SK-N-MC (cell line): ENCODE measurements around the gene OLFM4.

Experiments used
- DNase-seq: peaks from one replicate; pipeline ENCODE4 v3.0.0-alpha.2; 2011; ENCODE audit warnings: low read depth, low spot score
- H3K27ac ChIP-seq: fragments of 200-600 bp; sonication (generic); 2 replicates; pipeline ENCODE4 v1.5.1; 2016; ENCODE audit warnings: mixed run types
- H3K36me3 ChIP-seq: fragments of 200-600 bp; sonication (generic); 2 replicates; pipeline ENCODE4 v1.6.1; 2017; ENCODE audit warnings: antibody characterized with exemption, low read length, mixed read lengths; ENCODE audit not compliant: insufficient read depth
- H3K4me3 ChIP-seq: fragments of 200-600 bp; sonication (generic); 2 replicates; pipeline ENCODE4 v1.5.1; 2016
- H3K9ac ChIP-seq: fragments of 200-600 bp; sonication (generic); 2 replicates; pipeline ENCODE4 v1.8.0; 2017; ENCODE audit warnings: mixed run types, mixed read lengths; ENCODE audit not compliant: insufficient read length
- H3K9me3 ChIP-seq: fragments of 200-600 bp; sonication (generic); 2 replicates; pipeline ENCODE4 v1.6.1; 2017; ENCODE audit warnings: low read depth, mild to moderate bottlenecking, antibody characterized with exemption, low read length, moderate library complexity, mixed read lengths
- EZH2 ChIP-seq: fragments of 200-600 bp; sonication (generic); IDR thresholded peaks from one replicate; pipeline ENCODE4 v1.6.1; 2017; ENCODE audit warnings: antibody characterized with exemption
- FOXP2 ChIP-seq: optimal IDR thresholded peaks from 2 replicates; pipeline ENCODE3; 2011; ENCODE audit warnings: mild to moderate bottlenecking, moderate library complexity; ENCODE audit not compliant: insufficient read depth; ENCODE audit errors: extremely low read length, control extremely low read depth
- POLR2AphosphoS5 ChIP-seq: IDR thresholded peaks from 2 replicates; pipeline ENCODE4 v1.6.1; 2012; ENCODE audit warnings: mild to moderate bottlenecking, low read depth, low read length, borderline replicate concordance

OLFM4 gene

DNA sequence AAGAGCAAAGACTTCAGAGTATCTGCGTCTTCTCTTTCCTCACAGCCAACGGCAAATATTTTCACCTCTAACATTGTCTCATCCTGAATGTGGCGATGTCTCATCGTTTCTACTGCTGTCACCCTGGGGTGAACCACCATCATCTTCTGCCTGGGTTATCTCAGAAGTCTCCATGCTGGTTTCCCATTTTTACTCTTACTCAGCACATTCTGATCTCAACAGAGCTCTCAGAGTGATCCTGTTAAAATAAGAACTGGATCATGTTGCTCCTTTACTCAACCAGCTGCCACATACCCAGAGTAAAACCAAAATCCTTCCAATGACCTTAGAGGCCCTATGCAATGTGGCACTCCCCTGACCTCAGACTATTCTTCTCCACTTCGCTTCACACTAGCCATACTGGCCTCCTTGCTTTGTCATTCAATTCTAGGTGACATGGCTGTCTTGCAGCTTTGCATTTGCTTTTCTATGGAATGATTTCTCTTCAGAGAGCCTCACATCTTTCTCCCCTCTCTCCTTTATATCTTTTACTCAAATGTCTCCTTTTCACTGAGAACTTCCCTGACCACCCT lies 7.8 kb upstream of the OLFM4 start:
- TF ChIP-seq POLR2AphosphoS5: no peak
- TF ChIP-seq FOXP2: no peak
- TF ChIP-seq EZH2: no peak
- Histone ChIP-seq H3K36me3 (no peaks in the 10 kb centered on the region), H3K4me3 (no peak overlapping the region), H3K27ac (no peak overlapping the region), H3K9ac (no peak overlapping the region), H3K9me3 (no peaks in the 10 kb centered on the region)
- DNase-seq: no peak

DNA sequence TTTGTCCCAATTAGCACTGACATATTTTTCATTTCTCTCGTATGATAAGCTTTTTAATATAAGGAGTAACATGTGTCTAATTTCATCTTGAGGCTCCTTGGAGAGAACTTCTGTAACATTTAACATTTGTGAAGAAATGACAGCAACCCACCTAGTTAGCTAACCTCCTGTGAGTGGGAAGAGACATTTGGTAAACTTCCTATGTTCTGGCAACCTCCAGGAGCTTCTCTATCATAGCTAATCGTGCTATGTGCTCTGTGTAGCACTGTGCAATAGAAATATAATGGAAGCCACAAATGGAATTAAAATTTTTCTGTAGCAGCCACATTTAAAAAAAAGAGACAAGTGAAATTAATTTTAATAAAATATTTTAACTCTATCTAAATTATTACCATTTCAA lies 5.4 kb upstream of the OLFM4 start:
- Histone ChIP-seq H3K9ac (no peak overlapping the region), H3K36me3 (no peaks in the 10 kb centered on the region), H3K9me3 (no peaks in the 10 kb centered on the region), H3K27ac (no peak overlapping the region), H3K4me3 (no peak overlapping the region)
- DNase-seq: no peak
- no peak for TF ChIP-seq EZH2
- no peak for TF ChIP-seq FOXP2
- TF ChIP-seq POLR2AphosphoS5: no peak

DNA sequence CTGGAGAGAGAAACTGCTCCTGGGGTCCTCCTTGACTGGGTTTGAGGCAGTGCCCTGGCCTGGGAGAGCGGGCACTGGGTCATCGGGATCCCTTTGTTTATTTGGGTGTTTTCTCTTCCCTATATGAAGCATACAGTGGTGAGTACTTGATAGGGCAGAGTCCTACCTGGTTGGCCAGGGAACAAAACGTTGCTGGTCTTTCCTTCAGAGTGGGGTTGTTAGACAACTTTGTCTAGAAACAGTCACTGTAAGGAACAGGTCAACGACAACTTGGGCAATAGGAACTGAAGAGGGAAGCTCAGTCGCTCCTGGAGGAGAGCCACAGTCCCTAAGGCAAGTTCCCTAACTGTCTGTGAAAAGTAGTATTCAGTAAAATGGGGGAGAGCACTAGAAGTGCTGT lies 550 bp upstream of the OLFM4 start:
- no peak for DNase-seq
- Histone ChIP-seq H3K36me3 (no peaks in the 10 kb centered on the region), H3K9me3 (no peaks in the 10 kb centered on the region), H3K9ac (no peak overlapping the region), H3K27ac (no peak overlapping the region), H3K4me3 (no peak overlapping the region)
- TF ChIP-seq FOXP2 (no peak), POLR2AphosphoS5 (no peak), EZH2 (no peak)

DNA sequence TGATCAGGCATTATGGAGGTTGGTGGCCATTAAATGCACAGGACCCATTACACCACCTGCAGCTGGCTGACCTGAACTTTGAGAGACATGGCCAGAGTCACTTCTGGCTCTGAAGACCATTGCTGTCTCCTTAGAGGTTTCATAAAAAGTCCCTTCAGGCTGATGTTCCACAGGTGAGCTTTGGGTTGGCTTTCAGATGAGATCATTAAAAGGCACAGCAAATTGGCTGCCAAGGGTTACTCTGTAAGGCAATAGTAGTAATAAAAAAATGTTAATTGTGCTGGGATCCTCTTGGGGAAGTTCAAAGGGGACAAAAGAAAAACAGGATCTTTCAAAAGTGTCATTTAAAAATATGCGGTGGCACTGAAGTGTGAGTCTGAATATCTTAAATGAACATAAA lies 4.2 kb downstream of the OLFM4 start:
- H3K9ac ChIP-seq: no peak overlapping the region
- H3K4me3 ChIP-seq: no peak overlapping the region
- TF ChIP-seq EZH2 (no peak), POLR2AphosphoS5 (no peak), FOXP2 (no peak)
- no peaks in the 10 kb centered on the region for H3K36me3 ChIP-seq
- no peak overlapping the region for H3K27ac ChIP-seq
- no peak for DNase-seq
- H3K9me3 ChIP-seq: no peaks in the 10 kb centered on the region

DNA sequence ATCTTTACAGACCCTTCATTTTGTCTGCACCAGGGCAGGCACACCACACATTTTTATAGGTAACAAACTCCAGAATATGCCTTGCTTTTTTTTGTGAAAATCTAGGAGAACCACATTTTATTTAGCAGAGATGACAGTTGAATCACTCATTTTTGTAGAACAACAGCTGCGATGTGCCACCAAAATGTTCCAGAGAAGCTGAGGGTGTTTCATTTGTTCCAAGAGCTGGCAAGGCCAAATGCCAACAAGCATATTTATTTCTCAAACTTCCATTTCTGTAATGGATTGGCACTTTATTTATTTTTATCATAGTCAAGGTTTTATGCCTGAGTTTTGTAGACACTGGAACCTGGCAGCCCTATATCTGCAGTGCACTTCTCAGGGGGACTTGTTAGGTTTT lies 10.4 kb downstream of the OLFM4 start:
- no peaks in the 10 kb centered on the region for H3K9me3 ChIP-seq
- TF ChIP-seq POLR2AphosphoS5 (no peak), FOXP2 (no peak), EZH2 (no peak)
- no peak overlapping the region for H3K9ac ChIP-seq
- no peak overlapping the region for H3K27ac ChIP-seq
- H3K4me3 ChIP-seq: no peak overlapping the region
- no peaks in the 10 kb centered on the region for H3K36me3 ChIP-seq
- no peak for DNase-seq

DNA sequence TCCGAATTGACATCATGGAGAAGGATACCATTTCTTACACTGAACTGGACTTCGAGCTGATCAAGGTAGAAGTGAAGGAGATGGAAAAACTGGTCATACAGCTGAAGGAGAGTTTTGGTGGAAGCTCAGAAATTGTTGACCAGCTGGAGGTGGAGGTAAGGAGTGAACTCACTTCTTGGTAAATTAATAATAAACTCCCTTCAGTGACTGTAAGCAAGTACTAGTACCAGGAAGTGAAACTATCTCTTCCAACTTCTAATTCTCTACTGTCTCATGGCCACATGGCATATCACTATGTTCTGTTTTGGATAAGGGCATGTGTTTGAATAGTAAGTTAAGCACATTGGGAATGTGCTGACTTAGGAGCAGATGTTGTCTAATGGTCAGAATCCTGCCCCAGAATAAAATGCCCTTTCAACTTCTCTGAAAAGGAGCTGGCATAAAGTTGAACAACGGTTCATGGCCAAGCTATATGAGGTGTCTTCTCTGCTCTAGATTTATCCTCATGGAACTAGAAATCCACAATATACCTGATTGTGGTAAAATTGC lies 13.4 kb downstream of the OLFM4 start:
- TF ChIP-seq FOXP2 (no peak), POLR2AphosphoS5 (no peak), EZH2 (no peak)
- no peak overlapping the region for H3K9ac ChIP-seq
- no peak overlapping the region for H3K4me3 ChIP-seq
- H3K36me3 ChIP-seq: no peaks in the 10 kb centered on the region
- no peak overlapping the region for H3K27ac ChIP-seq
- no peak for DNase-seq
- no peaks in the 10 kb centered on the region for H3K9me3 ChIP-seq

DNA sequence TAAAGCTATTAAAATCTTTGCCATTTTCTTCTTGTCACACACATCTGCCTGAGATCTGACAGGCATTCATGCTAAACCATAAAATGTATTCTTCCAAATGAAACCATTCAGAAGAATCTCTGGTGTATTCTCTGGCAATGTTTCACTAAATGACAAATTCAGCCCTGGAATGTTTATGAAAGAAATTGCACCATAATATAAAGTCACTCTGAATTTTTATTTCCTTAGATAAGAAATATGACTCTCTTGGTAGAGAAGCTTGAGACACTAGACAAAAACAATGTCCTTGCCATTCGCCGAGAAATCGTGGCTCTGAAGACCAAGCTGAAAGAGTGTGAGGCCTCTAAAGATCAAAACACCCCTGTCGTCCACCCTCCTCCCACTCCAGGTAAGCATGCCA lies 14.3 kb downstream of the OLFM4 start:
- no peak for DNase-seq
- TF ChIP-seq POLR2AphosphoS5 (no peak), EZH2 (no peak), FOXP2 (no peak)
- Histone ChIP-seq H3K9me3 (no peaks in the 10 kb centered on the region), H3K4me3 (peak overlapping the region; percentile 23; the same call in 1 of the 2 replicates), H3K27ac (peak overlapping the region; percentile 55), H3K9ac (no peak overlapping the region), H3K36me3 (no peaks in the 10 kb centered on the region)

DNA sequence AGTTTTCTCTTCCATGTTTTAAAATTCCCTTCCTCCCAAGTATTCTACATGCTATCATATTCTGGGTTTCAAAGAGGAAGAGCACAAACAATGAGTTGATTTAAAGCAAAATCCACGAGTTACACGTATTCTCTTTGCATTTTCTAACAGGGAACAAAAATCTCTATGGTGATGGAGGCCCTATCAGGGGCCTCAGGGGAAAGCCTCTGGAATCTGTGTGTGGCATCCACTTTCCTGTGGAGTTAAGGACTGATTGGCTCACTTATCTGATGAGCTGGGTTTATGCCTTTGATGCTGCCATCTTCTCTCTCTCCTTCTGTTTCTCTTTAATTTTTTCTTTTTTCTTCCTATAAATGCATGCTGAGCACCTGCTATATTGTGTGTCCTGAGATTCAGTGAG lies 14.8 kb downstream of the OLFM4 start:
- Histone ChIP-seq H3K4me3 (peak overlapping the region; percentile 23), H3K27ac (peak overlapping the region; percentile 55), H3K9me3 (no peaks in the 10 kb centered on the region), H3K36me3 (no peaks in the 10 kb centered on the region), H3K9ac (no peak overlapping the region)
- TF ChIP-seq POLR2AphosphoS5 (no peak), FOXP2 (no peak), EZH2 (no peak)
- no peak for DNase-seq

DNA sequence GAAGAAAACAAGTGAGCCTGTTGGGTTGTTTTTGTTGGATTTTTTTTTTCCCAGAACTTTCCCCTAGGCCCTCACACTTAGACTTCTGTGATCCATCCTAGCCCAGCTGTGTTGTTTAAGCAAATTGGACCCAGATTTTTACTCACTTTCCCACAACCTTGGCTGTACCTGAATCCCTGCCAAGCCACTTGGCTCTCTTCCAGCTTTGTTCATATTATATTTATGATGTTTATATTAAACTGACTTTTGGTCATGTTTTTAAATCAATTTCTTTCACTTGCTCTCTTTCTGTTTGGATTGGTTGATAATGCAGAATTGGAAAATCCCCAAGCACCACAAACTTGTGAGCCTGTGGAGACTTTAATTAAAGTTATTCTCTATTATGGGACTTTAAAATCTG lies 16.6 kb downstream of the OLFM4 start:
- H3K36me3 ChIP-seq: no peaks in the 10 kb centered on the region
- H3K4me3 ChIP-seq: no peak overlapping the region
- TF ChIP-seq FOXP2 (no peak), EZH2 (no peak), POLR2AphosphoS5 (no peak)
- H3K27ac ChIP-seq: peak overlapping the region; percentile 63
- no peaks in the 10 kb centered on the region for H3K9me3 ChIP-seq
- H3K9ac ChIP-seq: peak overlapping the region; percentile 11
- DNase-seq: no peak
